HL-60 (cell line): ENCODE results near the gene PIK3R5.

ENCODE experiments used
- DNase-seq, 2 experiments: peaks; one replicate each; pipeline ENCODE4 v3.0.0-alpha.2; 2010 to 2020; ENCODE audit warnings: low read depth in 1 of 2, low spot score in 1 of 2
- H3K27ac ChIP-seq: fragments of 250-450 bp; sonication (Bioruptor Pico); replicated peaks from 2 replicates; pipeline ENCODE4 v1.5.1; 2020; ENCODE audit warnings: mild to moderate bottlenecking, moderate library complexity
- H3K27me3 ChIP-seq: fragments of 250-450 bp; sonication (Bioruptor Pico); 2 replicates; pipeline ENCODE4 v1.5.1; 2021; ENCODE audit warnings: mild to moderate bottlenecking, moderate library complexity; ENCODE audit not compliant: insufficient read depth, poor library complexity, severe bottlenecking
- H3K4me3 ChIP-seq: replicated peaks from 2 replicates; pipeline ENCODE4 v1.5.1; 2011; ENCODE audit warnings: mild to moderate bottlenecking, control low read depth, low read length; ENCODE audit not compliant: insufficient read depth
- CTCF ChIP-seq: IDR thresholded peaks from one replicate; pipeline ENCODE4 v1.5.1; 2011; ENCODE audit warnings: low read length, control low read depth, inconsistent platforms; ENCODE audit not compliant: insufficient read depth
- GABPA ChIP-seq: IDR thresholded peaks from 2 replicates; pipeline ENCODE4 v1.6.1; 2012; ENCODE audit warnings: low read depth
- POLR2AphosphoS5 ChIP-seq: IDR thresholded peaks from 2 replicates; pipeline ENCODE4 v1.6.1; 2012; ENCODE audit warnings: low read depth
- REST ChIP-seq: IDR thresholded peaks from 2 replicates; pipeline ENCODE4 v1.6.1; 2012; ENCODE audit warnings: low read depth; ENCODE audit not compliant: insufficient replicate concordance
- SPI1 ChIP-seq: IDR thresholded peaks from 2 replicates; pipeline ENCODE4 v1.6.1; 2012; ENCODE audit warnings: low read depth, mild to moderate bottlenecking, borderline replicate concordance

PIK3R5 gene

GRCh38 chr17:8940866-8941471 is 24.5 kb downstream of the PIK3R5 start:
- H3K27me3 ChIP-seq, result no peaks in the 10 kb centered on the region
- DNase-seq, result no peak
- H3K4me3 ChIP-seq, result no peak overlapping the region
- no peak overlapping the region for H3K27ac ChIP-seq
- TF ChIP-seq CTCF (no peak), POLR2AphosphoS5 (no peak), SPI1 (no peak), GABPA (no peak), REST (no peak)

- TF ChIP-seq CTCF, result no peak
- Histone ChIP-seq H3K27me3 (no peaks in the 10 kb centered on the region), H3K27ac (no peak overlapping the region), H3K4me3 (no peak overlapping the region)
- no peak for DNase-seq
Observed at GRCh38 chr17:8939496-8940334, 25.8 kb downstream of the PIK3R5 start.

GRCh38 chr17:8938933-8939332 is 26.6 kb downstream of the PIK3R5 start:
- H3K4me3 ChIP-seq, result no peak overlapping the region
- no peaks in the 10 kb centered on the region for H3K27me3 ChIP-seq
- no peak for DNase-seq
- H3K27ac ChIP-seq, result no peak overlapping the region
- TF ChIP-seq SPI1 (no peak), CTCF (no peak), POLR2AphosphoS5 (no peak), GABPA (no peak), REST (no peak)
